ENCODE data around the gene TBCD.

TBCD gene

DNA sequence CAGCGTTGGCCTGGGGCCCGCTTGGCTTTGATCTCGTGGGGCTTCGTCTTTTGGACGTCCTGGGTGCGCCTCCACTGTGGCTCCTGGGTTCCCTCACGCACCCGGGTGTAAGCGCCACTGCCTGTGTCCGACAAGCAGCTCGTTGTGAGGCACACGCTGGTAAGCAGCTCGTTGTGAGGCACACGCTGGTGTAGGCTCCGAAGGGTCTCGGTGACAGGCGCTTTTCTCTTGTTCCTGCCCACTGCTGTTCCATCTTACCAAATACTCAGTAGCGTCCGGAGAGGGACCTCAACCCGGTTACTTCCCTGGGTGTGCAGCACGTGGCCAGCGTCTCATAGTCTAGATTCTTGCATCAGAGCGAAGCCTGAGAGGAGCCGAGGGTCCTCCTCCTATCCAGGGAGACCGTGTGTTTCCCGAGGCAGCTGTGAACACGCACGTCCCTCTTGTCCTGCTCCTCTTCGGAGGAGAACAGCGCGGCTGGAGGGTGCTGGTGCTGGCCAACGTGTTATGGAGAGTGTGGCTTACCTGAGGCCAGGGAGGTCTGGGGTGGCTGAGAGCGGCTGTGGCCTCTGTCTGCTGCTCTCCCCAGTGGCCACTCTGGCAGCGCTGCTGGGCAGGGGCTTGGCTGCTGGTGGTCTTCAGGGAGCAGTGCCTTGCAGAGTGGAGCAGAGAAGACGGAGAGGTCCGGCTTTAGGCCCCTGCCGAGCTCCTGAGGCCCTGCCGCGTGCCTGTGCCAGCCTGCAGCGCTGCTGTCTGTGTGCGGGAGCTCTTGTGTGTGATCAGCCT is 120.1 kb downstream of the TBCD start:
- DNase-seq (ENCODE audit: low read depth): no peak

- no peak for DNase-seq (ENCODE audit: low read depth)
Observed at GRCh38 chr17:82872591-82873520, 121.0 kb downstream of the TBCD start.

DNA sequence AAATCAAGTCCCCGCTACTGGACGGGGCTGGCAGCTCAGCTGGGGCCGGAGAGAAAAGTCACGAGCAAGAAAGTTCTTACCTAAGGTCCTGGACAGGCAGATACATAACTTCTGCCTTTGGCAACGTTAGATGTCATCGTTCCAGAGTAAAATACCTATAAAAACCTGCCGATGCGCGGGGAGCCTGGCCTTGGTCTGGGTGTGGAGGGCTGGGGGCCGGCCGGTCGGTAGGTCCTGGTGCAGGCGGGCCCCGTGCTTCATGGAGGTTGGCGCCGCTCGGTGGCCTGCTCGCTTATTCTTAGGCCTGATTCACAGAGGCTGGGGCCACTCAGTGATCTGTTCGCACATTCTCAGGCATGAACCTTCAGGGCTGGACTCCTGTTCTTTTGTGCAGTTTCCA is 121.7 kb downstream of the TBCD start:
- DNase-seq (ENCODE audit: low read depth): no peak

GRCh38 chr17:82874011-82874835 is 122.4 kb downstream of the TBCD start:
- DNase-seq (ENCODE audit: low read depth): no peak

DNA sequence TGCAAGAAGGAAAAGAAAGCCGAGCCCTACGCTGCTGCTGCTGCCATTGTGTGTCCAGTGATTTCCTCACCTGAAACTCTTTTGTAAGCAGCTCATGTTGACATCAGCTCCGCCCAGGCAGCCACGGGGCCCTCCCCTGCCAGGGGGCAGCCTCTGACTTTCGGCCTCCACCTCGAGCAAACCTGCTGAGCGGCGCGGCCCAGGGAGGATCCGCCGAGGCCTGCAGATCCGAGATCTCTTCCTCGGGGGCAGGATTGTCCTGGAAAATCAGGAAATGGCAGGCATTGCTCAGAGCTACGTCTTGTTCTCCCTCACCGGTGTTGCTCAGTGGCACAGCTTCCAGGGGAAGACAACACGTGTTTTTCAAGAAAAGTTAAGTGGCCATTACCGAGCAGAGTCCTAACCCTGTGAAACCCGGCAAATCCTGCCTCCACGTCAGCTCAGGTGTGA is 123.6 kb downstream of the TBCD start:
- DNase-seq (ENCODE audit: low read depth): no peak

DNA sequence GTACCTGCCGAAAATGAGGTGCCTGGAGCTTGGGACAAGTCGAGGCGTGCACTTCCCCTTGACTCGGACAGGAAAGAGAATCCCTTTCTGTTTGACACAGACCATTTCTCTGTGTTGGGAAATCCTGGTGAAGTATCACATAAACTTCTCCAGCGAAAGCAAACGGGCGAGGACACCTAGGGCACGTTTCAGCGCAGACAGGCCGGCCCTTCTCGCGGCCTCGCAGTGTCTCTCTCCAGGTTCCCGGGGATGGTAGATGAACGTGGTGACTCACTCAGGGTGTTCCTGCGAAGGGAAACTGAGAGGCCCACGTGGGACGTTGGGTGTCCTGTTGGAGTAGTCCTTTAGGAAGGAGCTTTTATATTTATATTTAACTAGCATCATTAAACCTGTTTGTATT is 124.3 kb downstream of the TBCD start:
- DNase-seq (ENCODE audit: low read depth): peak; percentile 77

DNA sequence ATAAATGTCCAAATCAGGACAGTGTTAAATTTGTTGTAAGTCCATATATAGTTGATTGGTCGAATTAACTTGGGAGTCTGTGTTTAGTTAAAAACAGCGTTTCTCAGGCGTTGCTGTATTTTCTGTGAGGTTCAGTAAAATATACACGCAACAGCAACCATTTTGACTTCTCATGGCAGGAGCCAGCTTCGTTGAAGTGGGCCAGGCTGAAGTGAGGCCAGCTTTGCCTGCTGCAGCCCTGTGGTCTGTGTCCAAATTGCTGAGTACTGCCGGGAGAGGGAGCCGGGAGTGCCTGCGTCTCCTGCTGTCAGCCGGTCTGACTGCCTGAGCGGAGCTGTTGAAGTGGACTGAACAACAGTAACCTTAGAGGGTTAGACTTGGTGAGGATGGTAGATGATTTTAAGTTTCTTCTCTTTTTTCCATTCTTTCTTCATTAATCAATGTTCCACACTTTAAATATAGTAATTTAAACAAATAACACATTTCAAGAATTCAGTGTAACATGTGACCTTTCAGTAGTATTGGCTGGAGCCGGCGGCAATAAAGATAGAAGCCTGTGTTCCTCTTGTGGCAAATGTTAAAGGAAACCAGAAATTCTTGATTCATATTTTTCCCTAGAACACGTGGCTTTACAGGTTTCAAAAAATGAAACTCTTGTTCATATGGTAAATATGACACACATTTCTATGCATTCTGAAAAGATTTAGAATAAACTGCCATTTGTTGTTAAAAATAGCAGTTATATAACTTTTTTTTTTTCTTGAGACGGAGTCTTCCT is 124.9 kb downstream of the TBCD start:
- peak; percentile 74 for DNase-seq (ENCODE audit: low read depth)

- peak; percentile 36 for DNase-seq (ENCODE audit: low read depth)
Observed at GRCh38 chr17:82878527-82878926, 126.7 kb downstream of the TBCD start.

DNA sequence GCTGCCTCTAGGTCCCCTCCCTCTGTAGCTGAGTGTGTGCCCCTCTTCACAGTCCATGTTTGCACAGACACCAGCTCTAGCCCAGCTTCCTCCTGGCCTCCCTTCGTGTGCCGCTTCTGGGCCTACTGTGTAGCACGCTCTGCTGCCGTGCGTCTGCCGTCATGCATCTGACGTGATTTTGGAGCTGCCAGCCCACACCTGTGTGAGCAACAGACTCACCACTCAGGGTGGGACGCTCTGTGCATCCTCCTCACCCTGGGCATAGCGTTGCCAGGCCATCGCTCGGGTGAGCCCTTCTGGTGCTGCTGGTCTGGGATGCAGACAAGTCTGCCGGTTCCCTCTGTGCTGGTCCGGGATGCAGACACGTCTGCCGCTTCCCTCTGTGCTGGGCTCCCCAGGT is 127.4 kb downstream of the TBCD start:
- DNase-seq (ENCODE audit: low read depth): no peak

DNA sequence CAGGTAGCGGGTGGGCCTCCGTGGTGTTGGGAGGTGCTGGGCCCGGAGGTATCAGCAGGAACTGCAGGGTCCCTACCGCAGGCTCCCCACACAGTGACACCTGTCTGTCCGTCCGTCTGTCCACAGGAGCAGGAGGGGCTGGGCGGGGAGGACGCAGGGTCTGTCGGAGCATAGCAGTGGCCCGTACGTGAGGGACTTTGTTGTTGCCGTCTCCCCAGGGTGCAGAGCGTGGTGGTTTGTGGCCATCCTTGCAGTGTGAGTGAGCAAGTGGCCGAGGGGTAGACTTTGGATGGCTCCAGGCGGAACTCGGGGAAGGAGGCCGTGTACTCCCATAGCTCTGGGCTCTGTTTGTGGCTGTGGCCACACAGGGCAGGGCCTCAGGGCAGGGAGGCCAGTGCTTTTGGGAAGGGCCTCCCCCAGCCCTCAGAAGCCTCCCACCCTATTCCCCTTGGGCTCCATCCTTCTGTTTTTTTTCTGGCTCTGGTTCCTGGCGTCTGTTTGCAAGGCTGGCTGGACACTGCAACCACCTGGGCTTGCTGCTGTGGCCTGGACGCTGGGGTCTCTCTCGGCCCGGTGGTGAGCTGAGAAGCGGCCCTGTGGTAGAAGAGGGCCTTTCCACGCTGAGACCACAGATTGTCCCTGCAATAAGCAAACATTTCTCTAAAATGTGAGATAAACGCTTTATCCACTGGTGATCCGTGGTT is 128.9 kb downstream of the TBCD start:
- DNase-seq (ENCODE audit: low read depth): no peak

DNA sequence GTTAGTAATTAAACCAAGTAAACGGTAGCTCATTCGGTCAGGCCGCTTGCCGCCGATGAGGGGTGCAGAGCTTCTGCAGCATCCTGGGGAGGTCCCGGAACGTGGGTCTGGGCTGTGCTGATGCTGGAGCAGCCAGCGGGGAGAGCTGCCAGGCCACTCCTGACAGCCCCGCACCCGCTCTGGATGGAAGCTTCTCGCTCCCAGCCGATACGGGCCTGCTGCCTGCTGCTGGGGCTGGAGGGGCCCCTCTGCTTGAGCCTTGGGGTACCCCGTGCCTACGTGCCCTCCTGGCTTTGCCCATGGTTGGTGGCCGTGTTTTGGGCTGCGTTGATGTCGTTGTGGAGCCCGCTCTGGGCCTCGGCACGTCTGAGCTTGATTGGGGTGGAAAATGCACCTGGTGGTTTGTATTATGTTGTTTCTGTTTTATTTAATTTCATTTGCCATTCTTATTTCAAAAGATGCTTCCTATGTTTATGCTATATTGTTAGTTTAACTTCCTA is 129.5 kb downstream of the TBCD start:
- DNase-seq (ENCODE audit: low read depth): no peak

GRCh38 chr17:82881900-82882714 is 130.2 kb downstream of the TBCD start:
- no peak for DNase-seq (ENCODE audit: low read depth)

- DNase-seq (ENCODE audit: low read depth): no peak
Observed at GRCh38 chr17:82882715-82883418, 131.0 kb downstream of the TBCD start.

DNA sequence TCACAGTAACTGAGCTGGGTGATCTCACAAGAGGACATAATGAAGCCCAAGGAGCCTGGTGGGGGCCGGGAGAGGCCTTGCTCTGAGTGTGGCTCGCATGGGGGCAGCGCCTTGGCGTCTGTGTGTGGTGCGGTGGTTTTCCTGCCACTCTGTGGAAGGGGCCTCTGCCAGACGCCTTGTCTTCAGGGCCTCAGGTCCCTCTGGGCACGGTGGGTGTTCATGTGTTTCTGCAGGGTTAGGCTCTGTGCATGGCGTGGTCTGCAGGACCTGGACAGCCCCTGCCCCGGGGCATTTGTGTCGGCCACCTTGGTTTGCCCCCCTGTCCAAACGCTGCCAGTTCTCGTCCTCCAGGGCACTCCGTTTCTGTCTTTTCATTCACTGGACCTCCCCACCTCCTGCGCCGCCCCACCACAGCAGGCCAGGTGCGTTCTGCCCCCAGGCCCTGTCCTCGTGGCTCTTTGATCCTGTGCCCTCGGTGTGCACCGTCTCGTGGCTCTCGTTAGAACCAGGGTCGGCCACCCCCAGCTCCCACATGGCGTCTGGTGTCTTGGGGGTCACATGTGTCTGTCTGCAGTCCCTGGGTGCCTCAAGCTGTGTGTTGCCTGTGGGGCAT is 131.7 kb downstream of the TBCD start:
- DNase-seq (ENCODE audit: low read depth): no peak

DNA sequence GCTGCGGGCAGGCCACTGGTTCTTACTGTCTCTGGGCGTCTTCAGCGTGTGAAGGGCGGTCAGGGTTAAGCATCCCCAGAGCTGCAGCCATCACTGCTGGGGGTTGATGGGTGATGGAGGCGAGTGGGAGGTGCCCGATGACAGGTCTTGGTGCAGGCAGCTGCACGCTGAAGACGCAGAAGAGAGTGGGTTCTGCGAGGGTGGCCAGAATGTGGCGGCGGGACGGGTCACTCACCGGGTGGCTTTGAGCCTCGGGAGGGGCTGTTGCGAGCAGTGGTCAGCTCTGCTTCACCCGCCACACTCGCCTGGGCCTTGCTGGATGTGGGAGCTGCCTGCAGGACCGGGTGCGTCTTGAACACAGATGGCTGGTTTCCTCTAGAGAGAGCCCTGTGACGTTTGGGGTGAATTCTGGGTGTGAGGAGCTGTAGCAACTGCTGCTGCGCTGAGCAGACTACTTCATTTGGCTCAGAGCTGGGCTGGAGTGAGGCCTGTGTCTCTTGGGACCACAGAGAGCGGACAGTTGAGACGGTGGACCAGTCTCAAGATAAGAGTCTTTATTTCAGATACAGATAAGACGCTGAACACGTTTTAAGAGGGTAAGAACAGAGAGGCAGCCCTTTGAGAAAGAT is 132.6 kb downstream of the TBCD start:
- no peak for DNase-seq (ENCODE audit: low read depth)

GRCh38 chr17:82884970-82885353 is 133.1 kb downstream of the TBCD start:
- no peak for DNase-seq (ENCODE audit: low read depth)

DNA sequence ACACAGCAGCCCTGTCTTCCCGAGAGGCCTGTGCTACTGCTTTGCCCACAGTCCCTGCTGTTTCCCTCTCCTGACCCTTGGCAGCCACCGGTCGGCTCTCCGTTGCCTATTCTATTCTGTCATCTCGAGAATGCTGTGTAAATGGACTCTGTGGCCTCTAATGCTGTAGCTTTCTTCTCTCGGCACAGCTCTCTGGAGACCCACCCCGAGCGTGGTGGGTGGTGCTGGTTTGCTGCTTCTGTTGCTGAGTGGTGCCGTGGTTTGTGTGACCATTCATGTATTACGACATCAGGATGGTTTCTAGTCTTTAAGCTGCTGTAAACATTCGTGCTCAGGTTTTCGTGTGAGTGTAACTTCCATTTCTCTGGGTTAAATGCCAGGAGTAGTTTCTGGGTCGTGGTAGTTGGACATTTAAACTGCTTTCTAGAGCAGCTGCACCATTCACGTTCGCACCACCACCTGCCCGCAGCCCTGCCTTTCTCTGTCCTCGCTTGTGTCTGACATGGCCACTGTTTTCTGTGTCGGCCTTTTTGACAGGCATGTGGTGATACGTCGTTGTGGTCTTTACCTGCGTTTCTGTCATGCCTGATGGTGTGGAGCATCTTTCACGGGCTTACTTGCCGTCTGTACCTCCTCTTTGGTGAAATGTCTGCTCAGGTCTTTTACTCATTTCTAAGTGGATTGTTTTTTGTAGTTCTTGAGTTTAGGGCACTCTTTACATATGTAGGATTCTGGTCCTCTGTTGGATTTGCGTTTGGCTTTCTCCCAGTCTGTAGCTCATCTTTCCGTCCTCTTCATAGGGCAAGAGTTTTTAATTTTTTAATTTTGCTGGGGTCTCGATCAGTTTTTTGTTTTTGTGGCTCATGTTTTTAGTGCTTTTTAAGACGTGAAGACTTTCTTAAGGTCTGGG is 135.6 kb downstream of the TBCD start:
- DNase-seq (ENCODE audit: low read depth): peak; percentile 50
